Muscle of back (tissue), 13 donors: Measurements from ENCODE around the gene ACSM4. TPM values are rescaled to one million over a fixed set of nuclear protein-coding genes. Genes with fewer than 3 reads are reported as not detected.
"Not testable (repeated sequence)": the region's sequence is repeated elsewhere in the genome, so short reads cannot be mapped to it uniquely, and the experiment has no call there.

Experiments
- DNase-seq, 3 donors: peaks; one replicate each; pipeline versions ENCODE4 v3.0.0 to v3.0.0-alpha.2; 2013
- long read RNA-seq, 9 donors: transcript quantifications; one replicate each; lab custom pipeline, GENCODE V29; 2026
- polyA plus RNA-seq, 10 donors: library from polyadenylated mRNA; unstranded; fragments of 120-200 nt; gene quantifications; one replicate each; pipeline ENCODE4 v1.2.1, GENCODE V29; 2013; ENCODE audit not compliant: insufficient read length in 10 of 10

The ACSM4 gene
- polyA plus RNA-seq, result under 1 TPM in 4 of 10 donors, not detected in 6; 0.07 to 0.16 (median 0.13) TPM
- long read RNA-seq, donor 1, result 0 reads
- long read RNA-seq, donor 2, result 0 reads
- long read RNA-seq, donor 3, result 0 reads
- long read RNA-seq, donor 4, result 0 reads
- long read RNA-seq, donor 5, result 0 reads
- long read RNA-seq, donor 6, result 0 reads
- long read RNA-seq, donor 7, result 0 reads
- long read RNA-seq, donor 8, result 0 reads
- long read RNA-seq, donor 9, result 0 reads

- DNase-seq, result no peak
These were observed at the start of gene ACSM4 for GRCh38 chr12:7303772-7304171. ACSM4 (plus strand) TSS chr12:7304072; CDS start chr12:7304332, 260 bp downstream.

GRCh38 chr12:7259060-7259459 is 44.8 kb upstream of the ACSM4 start:
- no peak for DNase-seq

GRCh38 chr12:7264538-7264937 is 39.3 kb upstream of the ACSM4 start:
- DNase-seq, result no peak

GRCh38 chr12:7265251-7265650 is 38.6 kb upstream of the ACSM4 start:
- no peak for DNase-seq

GRCh38 chr12:7269273-7269672 is 34.6 kb upstream of the ACSM4 start:
- DNase-seq, result no peak

GRCh38 chr12:7271893-7272514 is 31.9 kb upstream of the ACSM4 start:
- no peak for DNase-seq

GRCh38 chr12:7275482-7275881 is 28.4 kb upstream of the ACSM4 start:
- not testable (repeated sequence) for DNase-seq

- DNase-seq, result no peak
These were observed 21.0 kb upstream of the ACSM4 start for GRCh38 chr12:7282844-7283243.

- no peak for DNase-seq
These were observed 14.1 kb upstream of the ACSM4 start for GRCh38 chr12:7289743-7290142.

- not testable (repeated sequence) for DNase-seq
These were observed 13.3 kb upstream of the ACSM4 start for GRCh38 chr12:7290588-7290987.

- DNase-seq, result no peak
These were observed 11.6 kb upstream of the ACSM4 start for GRCh38 chr12:7292300-7292699.

GRCh38 chr12:7293670-7294069 is 10.2 kb upstream of the ACSM4 start:
- no peak for DNase-seq

- no peak for DNase-seq
These were observed 8.3 kb upstream of the ACSM4 start for GRCh38 chr12:7295529-7295928.

GRCh38 chr12:7297865-7298264 is 6.0 kb upstream of the ACSM4 start:
- DNase-seq, result no peak

- DNase-seq, result no peak
These were observed 1.4 kb upstream of the ACSM4 start for GRCh38 chr12:7302266-7302986.

GRCh38 chr12:7303230-7303629 is 642 bp upstream of the ACSM4 start:
- DNase-seq, result no peak

GRCh38 chr12:7304456-7304855 is 584 bp downstream of the ACSM4 start:
- DNase-seq, result no peak

- DNase-seq, result no peak
These were observed 6.2 kb downstream of the ACSM4 start for GRCh38 chr12:7310070-7310469.

GRCh38 chr12:7319930-7320329 is 16.1 kb downstream of the ACSM4 start:
- DNase-seq, result no peak

GRCh38 chr12:7321624-7322023 is 17.8 kb downstream of the ACSM4 start:
- DNase-seq, result no peak

GRCh38 chr12:7322599-7322998 is 18.7 kb downstream of the ACSM4 start:
- DNase-seq, result no peak

GRCh38 chr12:7324176-7324575 is 20.3 kb downstream of the ACSM4 start:
- DNase-seq, result no peak

- DNase-seq, result no peak
These were observed 24.0 kb downstream of the ACSM4 start for GRCh38 chr12:7327918-7328317.
